Testis (tissue), 3 donors: ENCODE measurements around the gene EXOC7. TPM values are rescaled to one million over a fixed set of nuclear protein-coding genes. Genes with fewer than 3 reads are reported as not detected.

Experiments
- DNase-seq: peaks from one replicate; pipeline ENCODE4 v3.0.0-alpha.2; 2019
- H3K27ac ChIP-seq, 2 donors: fragments of 200-600 bp; sonication (generic); one replicate each; pipeline ENCODE4 v1.5.1; 2019
- H3K27me3 ChIP-seq: fragments of 200-600 bp; sonication (generic); one replicate; pipeline ENCODE4 v1.5.1; 2019
- H3K36me3 ChIP-seq: fragments of 200-600 bp; sonication (generic); one replicate; pipeline ENCODE4 v1.5.1; 2017; ENCODE audit warnings: low read depth; ENCODE audit errors: missing control alignments
- H3K4me1 ChIP-seq: fragments of 200-600 bp; sonication (generic); one replicate; pipeline ENCODE4 v1.5.1; 2019
- H3K4me3 ChIP-seq, 2 donors: fragments of 200-600 bp; sonication (generic); one replicate each; pipeline ENCODE4 v1.5.1; 2017 to 2019
- H3K9me3 ChIP-seq: fragments of 200-600 bp; sonication (generic); one replicate; pipeline ENCODE4 v1.5.1; 2017
- CTCF ChIP-seq, 3 experiments: fragments of 450-650 bp in 2 of 3; fragments of 200-600 bp in 1 of 3; sonication (generic) in 1 of 3; IDR thresholded peaks; one replicate each; pipeline ENCODE4 v1.5.1; 2016 to 2019; ENCODE audit warnings: antibody characterized with exemption in 3 of 3, mild to moderate bottlenecking in 2 of 3, moderate library complexity in 1 of 3
- POLR2A ChIP-seq: fragments of 450-650 bp; IDR thresholded peaks from one replicate; pipeline ENCODE4 v1.6.1; 2017; ENCODE audit warnings: antibody characterized with exemption, mild to moderate bottlenecking, moderate library complexity
- WGBS, 2 donors: methylation state at CpG; one replicate each; pipeline ENCODE4 v1.1.5; 2018; 5-methylcytosine and 5-hydroxymethylcytosine counted together
- intact Hi-C: fragments of 100-400 bp; cut with DNase I; formaldehyde crosslinking; loops from one replicate; pipeline ENCODE4 v1.15.1; 2023; ENCODE audit warnings: low total_unique reads
- polyA plus RNA-seq: library from polyadenylated mRNA; stranded (reverse); fragments of 350-450 nt; fragmentation: Illumina TruSeq; extraction: RNeasy Lipid Tissue Mini Kit (QIAGEN cat#74804); gene quantifications from one replicate; pipeline ENCODE4 v1.2.3, GENCODE V29; 2014; ENCODE audit warnings: low read depth, low replicate concordance; ENCODE audit not compliant: insufficient read depth
- total RNA-seq, 2 donors: library from RNA; depleted of rRNA; stranded (reverse); fragments of >200 nt; gene quantifications; one replicate each; pipeline ENCODE4 v1.2.3, GENCODE V29; 2016

The EXOC7 gene
- total and polyA plus RNA-seq, 3 donors from 2014 or later = 99.1 to 138 (median 138) TPM

- WGBS, 2 donors = 94 to 96% methylated on average over 12 to 25 of the region's 25 CpGs
- Histone ChIP-seq H3K27ac (no peak overlapping the region), H3K36me3 (no peaks in the 10 kb centered on the region), H3K4me1 (no peaks in the 10 kb centered on the region), H3K9me3 (no peaks in the 10 kb centered on the region), H3K27me3 (no peaks in the 10 kb centered on the region), H3K4me3 (no peak overlapping the region)
- intact Hi-C loops = no loop called here
- DNase-seq = no peak
- TF ChIP-seq POLR2A (no peak), CTCF (IDR thresholded peaks at IDR 0.05) (no peak)
These were observed 14.6 kb downstream of the EXOC7 start for GRCh38 chr17:76088868-76089576.

- no peaks in the 10 kb centered on the region for H3K36me3 ChIP-seq
- no peaks in the 10 kb centered on the region for H3K27me3 ChIP-seq
- H3K4me1 ChIP-seq = no peaks in the 10 kb centered on the region
- no peak overlapping the region for H3K27ac ChIP-seq
- no peak for DNase-seq
- TF ChIP-seq POLR2A (no peak), CTCF (IDR thresholded peaks at IDR 0.05) (no peak)
- no peak overlapping the region for H3K4me3 ChIP-seq
- no peaks in the 10 kb centered on the region for H3K9me3 ChIP-seq
- intact Hi-C loops = no loop called here
- WGBS, 2 donors = 93 to 97% methylated on average over 15 to 25 of the region's 25 CpGs
These were observed 15.3 kb downstream of the EXOC7 start for GRCh38 chr17:76088041-76088867.

- no peaks in the 10 kb centered on the region for H3K9me3 ChIP-seq
- 87 to 92% methylated on average over 4 to 11 of the region's 11 CpGs for WGBS, 2 donors
- TF ChIP-seq CTCF (IDR thresholded peaks at IDR 0.05) = no peak
- no peak for TF ChIP-seq POLR2A
- no peaks in the 10 kb centered on the region for H3K4me1 ChIP-seq
- no peaks in the 10 kb centered on the region for H3K27me3 ChIP-seq
- no peak overlapping the region for H3K4me3 ChIP-seq
- H3K36me3 ChIP-seq = no peaks in the 10 kb centered on the region
- intact Hi-C loops = no loop called here
- no peak overlapping the region for H3K27ac ChIP-seq
- DNase-seq = no peak
These were observed 16.1 kb downstream of the EXOC7 start for GRCh38 chr17:76087531-76087930.

- Histone ChIP-seq H3K4me3 (no peak overlapping the region), H3K36me3 (no peaks in the 10 kb centered on the region), H3K9me3 (no peaks in the 10 kb centered on the region), H3K27ac (no peak overlapping the region), H3K4me1 (no peaks in the 10 kb centered on the region), H3K27me3 (no peaks in the 10 kb centered on the region)
- DNase-seq = no peak
- WGBS, 2 donors = 92 to 95% methylated on average over 9 of the region's 9 CpGs
- intact Hi-C loops = no loop called here
- TF ChIP-seq CTCF (IDR thresholded peaks at IDR 0.05) = no peak
- TF ChIP-seq POLR2A = no peak
These were observed 17.2 kb downstream of the EXOC7 start for GRCh38 chr17:76086384-76086783.
